GM23338 (cell line): ENCODE data around the gene MAPK8.

Experiments
- CTCF ChIP-seq, 2 experiments: fragments of 200-600 bp in 1 of 2; sonication (generic) in 1 of 2; conservative IDR thresholded peaks; 2 replicates each; pipeline versions ENCODE4 v1.5.1 to v1.6.1; 2016 to 2017; ENCODE audit warnings: antibody characterized with exemption in 2 of 2, low read depth in 2 of 2, mild to moderate bottlenecking in 2 of 2, moderate library complexity in 1 of 2
- REST ChIP-seq: IDR thresholded peaks from one replicate; pipeline ENCODE4 v1.6.1; 2018; ENCODE audit warnings: antibody characterized with exemption; ENCODE audit not compliant: unreplicated experiment
- STAT1 ChIP-seq: IDR thresholded peaks from one replicate; pipeline ENCODE4 v1.6.1; 2016; ENCODE audit warnings: antibody characterized with exemption; ENCODE audit not compliant: unreplicated experiment

GRCh38 chr10:48450741-48451466, 144.4 kb downstream of the MAPK8 start:
- TF ChIP-seq CTCF (conservative IDR thresholded peaks at IDR 0.05; ENCODE audit: low read depth in 2 of 2) = no peak
- no peak for TF ChIP-seq REST
- no peak for TF ChIP-seq STAT1
